SU-DHL-6 (cell line): ENCODE results near the gene SLC7A11.

Source experiments
- H2AFZ ChIP-seq: fragments of 200-600 bp; sonication (generic); 2 replicates; pipeline ENCODE4 v1.6.1; 2014; ENCODE audit warnings: low read depth, mild to moderate bottlenecking, moderate library complexity, mixed read lengths, antibody characterized with exemption, low read length; ENCODE audit not compliant: severe bottlenecking
- H3F3A ChIP-seq: fragments of 200-600 bp; shearing (Covaris generic); 2 replicates; pipeline ENCODE4 v1.6.0; 2016; ENCODE audit warnings: antibody characterized with exemption, mild to moderate bottlenecking; ENCODE audit not compliant: insufficient read depth
- H3K27ac ChIP-seq: fragments of 200-600 bp; sonication (generic); 2 replicates; pipeline ENCODE4 v1.5.1; 2016; ENCODE audit warnings: low read depth, mild to moderate bottlenecking, low read length, moderate library complexity, mixed read lengths
- H3K27me3 ChIP-seq: fragments of 200-600 bp; sonication (generic), shearing (Covaris generic); 2 replicates; pipeline ENCODE4 v1.6.0; 2014; ENCODE audit warnings: mild to moderate bottlenecking, low read length
- H3K36me3 ChIP-seq: fragments of 200-600 bp; sonication (generic); 2 replicates; pipeline ENCODE4 v1.6.1; 2014; ENCODE audit warnings: mild to moderate bottlenecking, low read length, mixed read lengths
- H3K4me2 ChIP-seq: fragments of 300-600, 200-600 bp; shearing (Covaris generic), sonication (generic); 2 replicates; pipeline ENCODE4 v1.6.0; 2014; ENCODE audit warnings: low read length, low read depth, mild to moderate bottlenecking; ENCODE audit not compliant: poor library complexity, severe bottlenecking
- H3K4me3 ChIP-seq: fragments of 200-600 bp; sonication (generic); 2 replicates; pipeline ENCODE4 v1.5.1; 2014; ENCODE audit warnings: antibody characterized with exemption, low read length, mild to moderate bottlenecking, mixed read lengths; ENCODE audit not compliant: insufficient read depth, poor library complexity, severe bottlenecking
- H3K79me2 ChIP-seq: fragments of 200-600 bp; sonication (generic); 2 replicates; pipeline ENCODE4 v1.6.1; 2014; ENCODE audit warnings: mild to moderate bottlenecking, low read length, moderate library complexity; ENCODE audit not compliant: insufficient read depth
- H3K9ac ChIP-seq: fragments of 200-600 bp; sonication (generic); 2 replicates; pipeline ENCODE4 v1.7.0; 2014; ENCODE audit warnings: mild to moderate bottlenecking, low read length
- H3K9me2 ChIP-seq: fragments of 200-600 bp; sonication (generic); replicated peaks from 2 replicates; pipeline ENCODE4 v1.6.1; 2014; ENCODE audit warnings: low read length; ENCODE audit not compliant: insufficient read depth
- H3K9me3 ChIP-seq: fragments of 200-600 bp; sonication (generic); 2 replicates; pipeline ENCODE4 v1.6.1; 2014; ENCODE audit warnings: low read length, mixed read lengths; ENCODE audit not compliant: insufficient read depth
- H4K20me1 ChIP-seq: fragments of 200-600 bp; sonication (generic); 2 replicates; pipeline ENCODE4 v1.6.1; 2014; ENCODE audit warnings: low read depth, mild to moderate bottlenecking, antibody characterized with exemption, low read length, moderate library complexity, mixed read lengths
- CTCF ChIP-seq: fragments of 200-600 bp; sonication (generic); IDR thresholded peaks from one replicate; pipeline ENCODE4 v1.5.1; 2017; ENCODE audit warnings: antibody characterized with exemption, mild to moderate bottlenecking, low read length, moderate library complexity; ENCODE audit not compliant: insufficient read depth, poor library complexity, severe bottlenecking
- EZH2phosphoT487 ChIP-seq: fragments of 200-600 bp; sonication (generic), shearing (Covaris generic); conservative IDR thresholded peaks from 2 replicates; pipeline ENCODE4 v1.6.1; 2018; ENCODE audit warnings: mild to moderate bottlenecking, antibody characterized with exemption, low read length, moderate library complexity, mixed read lengths

Gene SLC7A11

GRCh38 chr4:138205531-138206233 is 36.5 kb downstream of the SLC7A11 start:
- H3K79me2 ChIP-seq: no peaks in the 10 kb centered on the region
- no peak overlapping the region for H3K27ac ChIP-seq
- no peak overlapping the region for H3K4me2 ChIP-seq
- no peaks in the 10 kb centered on the region for H3K36me3 ChIP-seq
- no peak overlapping the region for H3K9ac ChIP-seq
- no peaks in the 10 kb centered on the region for H4K20me1 ChIP-seq
- H3K9me3 ChIP-seq: no peaks in the 10 kb centered on the region
- TF ChIP-seq EZH2phosphoT487 (no peak), CTCF (no peak)
- H3K4me3 ChIP-seq: no peak overlapping the region
- no peaks in the 10 kb centered on the region for H3K27me3 ChIP-seq
- no peaks in the 10 kb centered on the region for H3F3A ChIP-seq
- H3K9me2 ChIP-seq: no peaks in the 10 kb centered on the region
- H2AFZ ChIP-seq: no peak overlapping the region

GRCh38 chr4:138204507-138204906 is 37.6 kb downstream of the SLC7A11 start:
- H3F3A ChIP-seq: no peaks in the 10 kb centered on the region
- H3K27ac ChIP-seq: no peak overlapping the region
- no peaks in the 10 kb centered on the region for H3K27me3 ChIP-seq
- H2AFZ ChIP-seq: no peak overlapping the region
- TF ChIP-seq CTCF (no peak), EZH2phosphoT487 (no peak)
- H3K4me3 ChIP-seq: no peak overlapping the region
- no peaks in the 10 kb centered on the region for H3K9me3 ChIP-seq
- no peaks in the 10 kb centered on the region for H3K36me3 ChIP-seq
- H3K9ac ChIP-seq: no peak overlapping the region
- H3K9me2 ChIP-seq: no peaks in the 10 kb centered on the region
- no peaks in the 10 kb centered on the region for H4K20me1 ChIP-seq
- H3K79me2 ChIP-seq: no peaks in the 10 kb centered on the region
- no peak overlapping the region for H3K4me2 ChIP-seq

- Histone ChIP-seq H3K4me2 (no peak overlapping the region), H4K20me1 (no peaks in the 10 kb centered on the region), H3K9me3 (no peaks in the 10 kb centered on the region), H3K9ac (no peak overlapping the region), H3K9me2 (no peaks in the 10 kb centered on the region), H3K79me2 (no peaks in the 10 kb centered on the region), H3F3A (no peaks in the 10 kb centered on the region), H3K4me3 (no peak overlapping the region), H3K36me3 (no peaks in the 10 kb centered on the region), H3K27ac (no peak overlapping the region), H3K27me3 (no peaks in the 10 kb centered on the region), H2AFZ (no peak overlapping the region)
- no peak for TF ChIP-seq CTCF
- no peak for TF ChIP-seq EZH2phosphoT487
Measured at GRCh38 chr4:138202686-138203085, 39.5 kb downstream of the SLC7A11 start.
